SK-N-MC (cell line): ENCODE measurements around the gene NCOA6.
"Not testable (repeated sequence)": the region's sequence is repeated elsewhere in the genome, so short reads cannot be mapped to it uniquely, and the experiment has no call there.

Experiments
- DNase-seq: peaks from one replicate; pipeline ENCODE4 v3.0.0-alpha.2; 2011; ENCODE audit warnings: low read depth, low spot score
- H3K27ac ChIP-seq: fragments of 200-600 bp; sonication (generic); 2 replicates; pipeline ENCODE4 v1.5.1; 2016; ENCODE audit warnings: mixed run types
- H3K36me3 ChIP-seq: fragments of 200-600 bp; sonication (generic); 2 replicates; pipeline ENCODE4 v1.6.1; 2017; ENCODE audit warnings: antibody characterized with exemption, low read length, mixed read lengths; ENCODE audit not compliant: insufficient read depth
- H3K4me3 ChIP-seq: fragments of 200-600 bp; sonication (generic); 2 replicates; pipeline ENCODE4 v1.5.1; 2016
- H3K9ac ChIP-seq: fragments of 200-600 bp; sonication (generic); 2 replicates; pipeline ENCODE4 v1.8.0; 2017; ENCODE audit warnings: mixed run types, mixed read lengths; ENCODE audit not compliant: insufficient read length
- H3K9me3 ChIP-seq: fragments of 200-600 bp; sonication (generic); 2 replicates; pipeline ENCODE4 v1.6.1; 2017; ENCODE audit warnings: low read depth, mild to moderate bottlenecking, antibody characterized with exemption, low read length, moderate library complexity, mixed read lengths
- EZH2 ChIP-seq: fragments of 200-600 bp; sonication (generic); IDR thresholded peaks from one replicate; pipeline ENCODE4 v1.6.1; 2017; ENCODE audit warnings: antibody characterized with exemption
- FOXP2 ChIP-seq: optimal IDR thresholded peaks from 2 replicates; pipeline ENCODE3; 2011; ENCODE audit warnings: mild to moderate bottlenecking, moderate library complexity; ENCODE audit not compliant: insufficient read depth; ENCODE audit errors: extremely low read length, control extremely low read depth
- POLR2AphosphoS5 ChIP-seq: IDR thresholded peaks from 2 replicates; pipeline ENCODE4 v1.6.1; 2012; ENCODE audit warnings: mild to moderate bottlenecking, low read depth, low read length, borderline replicate concordance

NCOA6 gene

DNA sequence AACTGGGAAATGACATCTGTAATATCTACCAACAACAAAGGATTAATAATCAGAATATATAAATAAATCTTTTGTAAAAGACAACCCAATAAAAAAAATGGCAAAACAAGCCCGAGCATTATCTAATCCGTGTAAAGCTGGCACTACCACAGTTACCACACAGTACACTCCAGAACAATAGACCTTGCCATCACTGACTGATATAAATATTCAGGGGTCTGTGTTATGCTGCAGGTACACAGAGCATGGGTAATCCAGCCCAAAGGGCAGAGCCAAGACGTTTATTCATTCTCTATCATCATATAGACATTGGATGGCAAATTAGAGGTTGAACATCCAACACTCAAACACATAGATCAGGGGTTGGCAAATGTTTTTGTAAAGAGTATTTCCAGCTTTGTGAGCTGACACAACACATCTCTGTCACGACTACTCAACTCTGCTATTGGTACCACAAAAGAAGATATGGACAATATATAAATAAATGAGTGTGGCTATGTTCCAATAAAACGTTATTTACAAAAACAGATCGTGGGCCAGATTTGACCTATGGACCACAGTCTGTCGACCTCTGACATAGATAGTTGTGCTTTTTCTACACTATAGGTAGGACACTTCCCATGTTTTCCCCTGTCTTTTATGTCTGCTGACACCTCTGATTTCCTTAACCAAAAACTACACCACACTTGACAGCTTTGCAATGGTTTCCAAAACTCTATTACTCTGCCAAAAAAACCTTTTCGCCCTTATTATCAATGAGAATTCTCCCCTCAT, 4.5 kb downstream of the NCOA6 start:
- H3K4me3 ChIP-seq = no peak overlapping the region
- DNase-seq = no peak
- H3K9me3 ChIP-seq = no peaks in the 10 kb centered on the region
- no peak overlapping the region for H3K27ac ChIP-seq
- H3K9ac ChIP-seq = no peak overlapping the region
- H3K36me3 ChIP-seq = peaks cover 7% of the 10 kb centered on the region; the same call in 1 of the 2 replicates
- TF ChIP-seq FOXP2 = no peak

DNA sequence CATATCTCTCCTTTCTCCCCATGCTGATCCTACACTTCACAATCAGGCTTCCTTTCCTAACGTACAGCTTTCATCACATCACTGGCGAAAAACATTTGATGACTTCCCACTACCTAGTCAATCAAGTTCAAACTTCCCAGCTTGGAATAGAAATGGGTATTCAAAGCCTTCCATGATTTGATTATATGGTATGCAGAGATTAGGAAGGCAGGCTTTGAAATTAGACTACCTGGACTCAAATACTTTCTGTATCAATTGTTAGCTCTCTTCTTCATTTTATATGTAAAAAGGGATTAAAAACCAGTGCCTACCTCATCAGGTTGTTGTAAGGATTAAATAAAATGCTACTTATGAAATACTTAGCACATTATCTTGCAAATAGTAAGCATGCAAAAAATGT, 7.7 kb downstream of the NCOA6 start:
- H3K9me3 ChIP-seq = no peaks in the 10 kb centered on the region
- TF ChIP-seq EZH2 (no peak), POLR2AphosphoS5 (no peak), FOXP2 (no peak)
- no peak for DNase-seq

DNA sequence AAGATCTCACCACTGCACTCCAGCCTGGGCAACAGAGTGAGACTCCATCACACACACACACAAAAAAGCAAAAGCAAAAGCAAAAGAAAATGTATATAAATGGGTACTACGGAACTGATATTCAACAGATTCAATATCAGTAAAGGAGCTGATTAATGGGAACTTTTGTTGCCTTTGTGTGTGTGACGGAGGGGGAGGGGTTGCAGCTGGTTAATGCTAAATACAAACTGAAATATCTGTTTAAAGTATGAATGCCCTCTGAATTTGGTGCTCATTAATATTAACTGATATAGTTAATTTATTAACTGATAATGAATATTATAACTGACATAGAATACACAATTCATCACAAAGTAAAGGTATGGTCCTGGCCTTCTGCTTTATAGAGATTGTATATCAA, 8.4 kb downstream of the NCOA6 start:
- no peak overlapping the region for H3K9ac ChIP-seq

More for the DNA sequence above, 7.7 kb downstream of the NCOA6 start:
- Histone ChIP-seq H3K9ac (no peak overlapping the region), H3K36me3 (peaks cover 6% of the 10 kb centered on the region; the same call in 1 of the 2 replicates), H3K4me3 (no peak overlapping the region), H3K27ac (no peak overlapping the region)

GRCh38 chr20:34815636-34816035, 9.8 kb downstream of the NCOA6 start:
- no peaks in the 10 kb centered on the region; the same call in 1 of the 2 replicates for H3K36me3 ChIP-seq
- DNase-seq = no peak

More for the DNA sequence above, 8.4 kb downstream of the NCOA6 start:
- H3K9me3 ChIP-seq = no peaks in the 10 kb centered on the region
- no peak overlapping the region for H3K27ac ChIP-seq
- no peak for DNase-seq
- H3K36me3 ChIP-seq = no peaks in the 10 kb centered on the region; the same call in 1 of the 2 replicates
- H3K4me3 ChIP-seq = no peak overlapping the region
- no peak for TF ChIP-seq FOXP2
- TF ChIP-seq EZH2 = no peak
- no peak for TF ChIP-seq POLR2AphosphoS5

DNA sequence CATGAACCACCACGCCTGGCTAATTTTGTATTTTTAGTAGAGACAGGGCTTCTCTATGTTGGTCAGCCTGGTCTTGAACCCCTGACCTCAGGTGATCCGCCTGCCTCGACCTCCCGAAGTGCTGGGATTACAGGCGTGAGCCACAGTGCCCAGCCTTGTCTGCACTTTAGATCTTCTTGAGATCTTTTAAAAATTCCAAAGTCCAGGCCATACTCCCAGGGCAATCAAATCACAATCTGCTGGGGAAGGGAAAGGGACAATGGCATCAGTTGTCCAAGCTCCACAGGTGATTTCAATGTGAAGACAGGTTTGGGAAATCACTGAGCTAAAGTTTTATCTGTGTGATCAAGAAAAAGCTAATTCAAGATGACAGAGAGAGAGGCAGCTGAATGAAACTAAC, 16.9 kb downstream of the NCOA6 start:
- Histone ChIP-seq H3K4me3 (no peak overlapping the region), H3K9ac (no peak overlapping the region), H3K27ac (no peak overlapping the region), H3K9me3 (no peaks in the 10 kb centered on the region), H3K36me3 (peaks cover 18% of the 10 kb centered on the region)
- TF ChIP-seq EZH2 = no peak
- no peak for TF ChIP-seq FOXP2
- TF ChIP-seq POLR2AphosphoS5 = no peak
- no peak for DNase-seq

More at GRCh38 chr20:34815636-34816035, 9.8 kb downstream of the NCOA6 start:
- Histone ChIP-seq H3K4me3 (no peak overlapping the region), H3K27ac (no peak overlapping the region), H3K9me3 (no peaks in the 10 kb centered on the region), H3K9ac (no peak overlapping the region)
- TF ChIP-seq FOXP2 (no peak), POLR2AphosphoS5 (no peak), EZH2 (no peak)

DNA sequence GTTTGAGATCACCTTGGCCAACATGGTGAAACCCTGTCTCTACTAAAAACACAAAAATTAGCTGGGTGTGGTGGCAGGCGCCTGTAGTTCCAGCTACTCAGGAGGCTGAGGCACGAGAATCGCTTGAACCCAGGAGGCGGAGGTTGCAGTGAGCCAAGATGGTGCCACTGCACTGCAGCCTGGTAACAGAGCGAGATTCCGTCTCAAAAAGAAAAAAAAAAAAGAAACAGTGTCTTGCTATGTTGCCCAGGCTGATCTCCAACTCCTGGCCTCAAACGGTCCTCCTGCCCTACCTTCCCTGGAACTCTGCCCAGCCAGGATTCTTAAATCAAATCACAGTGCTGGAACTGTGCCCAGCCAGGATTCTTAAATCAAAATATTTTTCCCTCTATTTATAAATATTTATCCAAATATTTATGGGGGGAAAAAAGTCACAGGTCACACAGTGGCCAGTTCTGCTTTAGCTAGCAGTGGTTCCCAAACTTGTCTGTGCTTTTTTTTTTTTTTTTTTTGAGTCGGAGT, 17.4 kb downstream of the NCOA6 start:
- H3K9me3 ChIP-seq, H3K4me3 ChIP-seq, DNase-seq, H3K27ac ChIP-seq, H3K9ac ChIP-seq: not testable (repeated sequence)
- H3K36me3 ChIP-seq = peaks cover 21% of the 10 kb centered on the region

DNA sequence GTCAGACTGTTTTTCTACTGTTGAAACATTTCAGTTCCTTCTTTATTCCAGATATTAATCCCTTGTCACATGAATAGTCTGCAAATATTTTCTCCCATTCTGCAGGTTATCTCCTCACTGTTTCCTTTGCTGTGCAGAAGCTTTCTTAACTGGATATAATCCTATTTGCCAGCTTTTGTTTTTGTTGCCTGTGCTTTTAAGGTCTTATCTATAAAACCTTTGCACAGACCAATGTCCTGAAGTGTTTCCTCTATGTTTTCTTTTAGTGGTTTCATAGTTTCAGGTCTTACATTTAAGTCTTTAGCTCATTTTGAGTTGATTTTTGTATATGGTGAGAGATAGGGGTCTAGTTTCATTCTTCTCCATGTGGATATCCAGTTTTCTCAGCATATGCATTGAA, 19.2 kb downstream of the NCOA6 start:
- Histone ChIP-seq H3K4me3 (no peak overlapping the region), H3K9me3 (no peaks in the 10 kb centered on the region), H3K9ac (no peak overlapping the region), H3K36me3 (peaks cover 25% of the 10 kb centered on the region), H3K27ac (0 out of 2 replicates have a peak overlapping the region, but pooled peaks have one; percentile 22)
- TF ChIP-seq FOXP2 (no peak), POLR2AphosphoS5 (no peak)
- no peak for DNase-seq

GRCh38 chr20:34798871-34799270, 26.6 kb downstream of the NCOA6 start:
- TF ChIP-seq POLR2AphosphoS5 = no peak
- TF ChIP-seq FOXP2 = no peak
- TF ChIP-seq EZH2 = no peak
- H3K36me3 ChIP-seq = peaks cover 17% of the 10 kb centered on the region; the same call in 1 of the 2 replicates
- no peaks in the 10 kb centered on the region for H3K9me3 ChIP-seq
- H3K4me3 ChIP-seq = no peak overlapping the region
- H3K9ac ChIP-seq = no peak overlapping the region
- DNase-seq = no peak
- no peak overlapping the region for H3K27ac ChIP-seq

DNA sequence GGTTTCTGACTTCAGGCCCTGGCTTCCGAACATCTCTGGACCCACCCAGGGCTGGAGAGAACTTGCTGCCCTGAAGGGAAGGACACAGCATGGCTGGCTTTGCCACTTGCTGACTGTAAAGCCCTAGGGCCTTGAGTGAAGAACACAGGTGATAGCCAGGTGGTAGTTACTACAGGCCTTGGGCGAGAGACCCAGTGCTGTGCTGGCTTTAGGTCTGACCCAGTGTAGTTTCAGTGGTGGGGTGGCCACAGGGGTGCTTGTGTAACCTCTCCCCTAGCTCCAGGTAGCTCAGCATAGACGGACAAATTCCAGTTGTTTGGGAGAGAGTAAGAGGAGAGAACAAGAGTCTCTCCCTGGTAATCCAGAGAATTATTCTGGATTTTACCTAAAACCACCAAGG, 27.1 kb downstream of the NCOA6 start:
- H3K36me3 ChIP-seq = peaks cover 17% of the 10 kb centered on the region; the same call in 1 of the 2 replicates
- H3K4me3 ChIP-seq = no peak overlapping the region
- H3K9ac ChIP-seq = no peak overlapping the region
- DNase-seq = no peak
- TF ChIP-seq FOXP2 (no peak), EZH2 (no peak), POLR2AphosphoS5 (no peak)
- no peaks in the 10 kb centered on the region for H3K9me3 ChIP-seq
- no peak overlapping the region for H3K27ac ChIP-seq
